ENCODE data around the gene CDCP2.

- TF ChIP-seq PATZ1 (CRISPR knock-in tag; IDR thresholded peaks at IDR 0.05; ENCODE audit: borderline replicate concordance) = no peak
- TF ChIP-seq GLIS3 (CRISPR knock-in tag; IDR thresholded peaks at IDR 0.05) = no peak
- TF ChIP-seq ISL1 (CRISPR knock-in tag; IDR thresholded peaks at IDR 0.05) = no peak
- TF ChIP-seq ARNTL (CRISPR knock-in tag; IDR thresholded peaks at IDR 0.05; ENCODE audit: borderline replicate concordance, low read depth) = no peak
- no peak for TF ChIP-seq RARB (CRISPR knock-in tag; IDR thresholded peaks at IDR 0.05)
- no peak for TF ChIP-seq TCF4 (CRISPR knock-in tag; IDR thresholded peaks at IDR 0.05; ENCODE audit: borderline replicate concordance)
- no peak for TF ChIP-seq ZFP30 (CRISPR knock-in tag; IDR thresholded peaks at IDR 0.05)
- no peak for TF ChIP-seq ZC3H10 (CRISPR knock-in tag; IDR thresholded peaks at IDR 0.05)
- TF ChIP-seq BACH2 (CRISPR knock-in tag; IDR thresholded peaks at IDR 0.05; ENCODE audit: borderline replicate concordance) = no peak
- no peak for TF ChIP-seq ZNF565 (CRISPR knock-in tag; conservative IDR thresholded peaks at IDR 0.05; ENCODE audit: low read depth)
Measured at GRCh38 chr1:54120018-54120697, 32.6 kb downstream of the CDCP2 start.

Data from SK-N-SH treated with all-trans-retinoic acid at 6 μM for 48 hours (cell line).